ENCODE results near the gene PIGP. TPM values are rescaled to one million over a fixed set of nuclear protein-coding genes. Genes with fewer than 3 reads are reported as not detected.
A peak's percentile ranks its signal among the peaks of the same experiment; 100 is the strongest.

The PIGP gene
- total and polyA plus RNA-seq, 9 of the 15 experiments (the other 6 are each of a cell fraction or from before 2014, with no cell fraction given): 18.3 to 122 (median 35.6) TPM

- TF ChIP-seq, protein P1, sequence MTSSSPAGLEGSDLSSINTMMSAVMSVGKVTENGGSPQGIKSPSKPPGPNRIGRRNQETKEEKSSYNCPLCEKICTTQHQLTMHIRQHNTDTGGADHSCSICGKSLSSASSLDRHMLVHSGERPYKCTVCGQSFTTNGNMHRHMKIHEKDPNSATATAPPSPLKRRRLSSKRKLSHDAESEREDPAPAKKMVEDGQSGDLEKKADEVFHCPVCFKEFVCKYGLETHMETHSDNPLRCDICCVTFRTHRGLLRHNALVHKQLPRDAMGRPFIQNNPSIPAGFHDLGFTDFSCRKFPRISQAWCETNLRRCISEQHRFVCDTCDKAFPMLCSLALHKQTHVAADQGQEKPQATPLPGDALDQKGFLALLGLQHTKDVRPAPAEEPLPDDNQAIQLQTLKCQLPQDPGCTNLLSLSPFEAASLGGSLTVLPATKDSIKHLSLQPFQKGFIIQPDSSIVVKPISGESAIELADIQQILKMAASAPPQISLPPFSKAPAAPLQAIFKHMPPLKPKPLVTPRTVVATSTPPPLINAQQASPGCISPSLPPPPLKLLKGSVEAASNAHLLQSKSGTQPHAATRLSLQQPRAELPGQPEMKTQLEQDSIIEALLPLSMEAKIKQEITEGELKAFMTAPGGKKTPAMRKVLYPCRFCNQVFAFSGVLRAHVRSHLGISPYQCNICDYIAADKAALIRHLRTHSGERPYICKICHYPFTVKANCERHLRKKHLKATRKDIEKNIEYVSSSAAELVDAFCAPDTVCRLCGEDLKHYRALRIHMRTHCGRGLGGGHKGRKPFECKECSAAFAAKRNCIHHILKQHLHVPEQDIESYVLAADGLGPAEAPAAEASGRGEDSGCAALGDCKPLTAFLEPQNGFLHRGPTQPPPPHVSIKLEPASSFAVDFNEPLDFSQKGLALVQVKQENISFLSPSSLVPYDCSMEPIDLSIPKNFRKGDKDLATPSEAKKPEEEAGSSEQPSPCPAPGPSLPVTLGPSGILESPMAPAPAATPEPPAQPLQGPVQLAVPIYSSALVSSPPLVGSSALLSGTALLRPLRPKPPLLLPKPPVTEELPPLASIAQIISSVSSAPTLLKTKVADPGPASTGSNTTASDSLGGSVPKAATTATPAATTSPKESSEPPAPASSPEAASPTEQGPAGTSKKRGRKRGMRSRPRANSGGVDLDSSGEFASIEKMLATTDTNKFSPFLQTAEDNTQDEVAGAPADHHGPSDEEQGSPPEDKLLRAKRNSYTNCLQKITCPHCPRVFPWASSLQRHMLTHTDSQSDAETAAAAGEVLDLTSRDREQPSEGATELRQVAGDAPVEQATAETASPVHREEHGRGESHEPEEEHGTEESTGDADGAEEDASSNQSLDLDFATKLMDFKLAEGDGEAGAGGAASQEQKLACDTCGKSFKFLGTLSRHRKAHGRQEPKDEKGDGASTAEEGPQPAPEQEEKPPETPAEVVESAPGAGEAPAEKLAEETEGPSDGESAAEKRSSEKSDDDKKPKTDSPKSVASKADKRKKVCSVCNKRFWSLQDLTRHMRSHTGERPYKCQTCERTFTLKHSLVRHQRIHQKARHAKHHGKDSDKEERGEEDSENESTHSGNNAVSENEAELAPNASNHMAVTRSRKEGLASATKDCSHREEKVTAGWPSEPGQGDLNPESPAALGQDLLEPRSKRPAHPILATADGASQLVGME (CRISPR knock-in tag; IDR thresholded peaks at IDR 0.05): no peak
- no peak for TF ChIP-seq BRF2 (IDR thresholded peaks at IDR 0.05; ENCODE audit: borderline replicate concordance, insufficient read depth, insufficient read length)
- no peak for TF ChIP-seq NFIX (CRISPR knock-in tag; IDR thresholded peaks at IDR 0.05; ENCODE audit: low read depth)
- TF ChIP-seq, protein P2, sequence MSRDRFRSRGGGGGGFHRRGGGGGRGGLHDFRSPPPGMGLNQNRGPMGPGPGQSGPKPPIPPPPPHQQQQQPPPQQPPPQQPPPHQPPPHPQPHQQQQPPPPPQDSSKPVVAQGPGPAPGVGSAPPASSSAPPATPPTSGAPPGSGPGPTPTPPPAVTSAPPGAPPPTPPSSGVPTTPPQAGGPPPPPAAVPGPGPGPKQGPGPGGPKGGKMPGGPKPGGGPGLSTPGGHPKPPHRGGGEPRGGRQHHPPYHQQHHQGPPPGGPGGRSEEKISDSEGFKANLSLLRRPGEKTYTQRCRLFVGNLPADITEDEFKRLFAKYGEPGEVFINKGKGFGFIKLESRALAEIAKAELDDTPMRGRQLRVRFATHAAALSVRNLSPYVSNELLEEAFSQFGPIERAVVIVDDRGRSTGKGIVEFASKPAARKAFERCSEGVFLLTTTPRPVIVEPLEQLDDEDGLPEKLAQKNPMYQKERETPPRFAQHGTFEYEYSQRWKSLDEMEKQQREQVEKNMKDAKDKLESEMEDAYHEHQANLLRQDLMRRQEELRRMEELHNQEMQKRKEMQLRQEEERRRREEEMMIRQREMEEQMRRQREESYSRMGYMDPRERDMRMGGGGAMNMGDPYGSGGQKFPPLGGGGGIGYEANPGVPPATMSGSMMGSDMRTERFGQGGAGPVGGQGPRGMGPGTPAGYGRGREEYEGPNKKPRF (IDR thresholded peaks at IDR 0.05; ENCODE audit: low read depth, low read length): no peak
- TF ChIP-seq NR2C1 (IDR thresholded peaks at IDR 0.05): no peak
- no peak for TF ChIP-seq NR2C1 (tag; IDR thresholded peaks at IDR 0.05)
- TF ChIP-seq TOE1 (IDR thresholded peaks at IDR 0.05; ENCODE audit: borderline replicate concordance): no peak; the same call in 1 of the 2 replicates
- TF ChIP-seq TOE1 (CRISPR knock-in tag; IDR thresholded peaks at IDR 0.05; ENCODE audit: borderline replicate concordance, low read depth): no peak
- no peak for TF ChIP-seq RCOR1 (IDR thresholded peaks at IDR 0.05; ENCODE audit: borderline replicate concordance in 1 of 2, low read depth in 2 of 2, low read length in 2 of 2)
- TF ChIP-seq ZNF668 (CRISPR knock-in tag; IDR thresholded peaks at IDR 0.05): no peak
- TF ChIP-seq HLTF (IDR thresholded peaks at IDR 0.05): 0 out of 2 replicates have a peak, but pooled peaks have one; percentile 17
- no peak for TF ChIP-seq ZNF592 (IDR thresholded peaks at IDR 0.05)
- TF ChIP-seq ZBED1 (IDR thresholded peaks at IDR 0.05): no peak
- TF ChIP-seq THRAP3 (IDR thresholded peaks at IDR 0.05; ENCODE audit: borderline replicate concordance): no peak
Measured at GRCh38 chr21:37073417-37074196, 736 bp upstream of the PIGP start (continued).

Data from K562 (cell line).